Activated T-cell treated with anti-CD3 and anti-CD28 coated beads, Interleukin-2, amount 50 U/mL, for 4 hours (primary cell): ENCODE data around the gene FAXC. TPM values are rescaled to one million over a fixed set of nuclear protein-coding genes. Genes with fewer than 3 reads are reported as not detected.

Experiments
- ATAC-seq, 2 donors: fragments of 200-7000 bp; cut with Tn5 transposase; one replicate each; pipeline ENCODE4 v1.10.0; 2021
- DNase-seq: peaks from one replicate; pipeline ENCODE4 v3.0.0-alpha.2; 2020
- H3K27me3 Mint-ChIP-seq: one replicate; pipeline ENCODE4 v1.8.0; 2021; ENCODE audit warnings: low read depth, mixed read lengths
- H3K36me3 Mint-ChIP-seq: one replicate; pipeline ENCODE4 v1.8.0; 2022; ENCODE audit warnings: mixed read lengths; ENCODE audit not compliant: insufficient read depth
- H3K4me1 Mint-ChIP-seq: one replicate; pipeline ENCODE4 v1.8.0; 2021; ENCODE audit warnings: low read depth, mixed read lengths
- H3K4me3 Mint-ChIP-seq: one replicate; pipeline ENCODE4 v1.8.0; 2021; ENCODE audit warnings: mild to moderate bottlenecking, moderate library complexity, mixed read lengths
- H3K9me3 Mint-ChIP-seq: one replicate; pipeline ENCODE4 v1.8.0; 2021; ENCODE audit warnings: mixed read lengths
- total RNA-seq, 3 donors: library from RNA; stranded (reverse); gene quantifications; one replicate each; pipeline ENCODE4 v1.2.1, GENCODE V29; 2021

FAXC gene
- total RNA-seq, 3 donors from 2014 or later: not detected

DNA sequence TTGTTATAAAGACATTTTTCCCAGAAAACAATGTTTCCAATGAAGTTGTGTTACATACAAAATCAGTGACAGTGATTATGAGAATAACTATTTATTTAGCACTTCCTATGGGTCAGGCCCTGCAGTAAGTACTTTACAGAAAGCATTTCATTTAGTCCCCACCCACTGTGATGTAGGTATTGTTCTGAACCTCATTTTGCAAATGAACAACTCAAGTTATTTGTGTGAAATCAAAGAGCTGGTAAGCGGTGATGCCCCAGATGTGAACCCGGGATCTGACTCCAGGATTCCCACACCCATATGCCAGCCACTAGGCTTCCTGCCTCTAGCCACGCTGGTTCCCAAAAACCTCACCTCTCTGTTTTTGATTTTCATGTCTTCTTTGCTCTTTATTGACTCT, 30.9 kb downstream of the FAXC start:
- ATAC-seq (no peak), DNase-seq (no peak)
- Mint-ChIP-seq H3K4me1 (no peaks in the 10 kb centered on the region), H3K4me3 (no peak overlapping the region), H3K27me3 (peaks cover 26% of the 10 kb centered on the region), H3K36me3 (no peaks in the 10 kb centered on the region), H3K9me3 (no peaks in the 10 kb centered on the region)

DNA sequence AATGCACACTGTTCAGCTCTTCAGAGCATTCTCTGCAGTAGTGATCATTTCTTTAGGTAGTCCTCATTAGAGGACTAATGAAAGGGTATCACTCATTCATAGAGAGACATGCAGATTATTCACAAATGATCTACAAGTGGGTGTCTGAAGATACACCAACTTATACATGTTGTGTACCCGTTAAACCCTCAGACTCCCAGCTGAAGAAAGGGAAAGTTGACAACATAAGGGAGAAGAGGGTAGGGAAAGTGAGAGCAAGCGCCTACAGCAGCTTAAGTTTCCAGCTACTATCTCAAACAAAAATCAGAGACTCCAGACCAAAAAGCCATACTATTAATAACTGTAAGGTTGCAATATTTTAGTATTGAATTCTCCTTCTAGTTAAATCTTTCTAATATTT, 37.1 kb downstream of the FAXC start:
- no peaks in the 10 kb centered on the region for H3K4me1 Mint-ChIP-seq
- peaks cover 13% of the 10 kb centered on the region for H3K27me3 Mint-ChIP-seq
- no peak overlapping the region for H3K4me3 Mint-ChIP-seq
- no peak for DNase-seq
- no peaks in the 10 kb centered on the region for H3K9me3 Mint-ChIP-seq
- no peak for ATAC-seq
- no peaks in the 10 kb centered on the region for H3K36me3 Mint-ChIP-seq

DNA sequence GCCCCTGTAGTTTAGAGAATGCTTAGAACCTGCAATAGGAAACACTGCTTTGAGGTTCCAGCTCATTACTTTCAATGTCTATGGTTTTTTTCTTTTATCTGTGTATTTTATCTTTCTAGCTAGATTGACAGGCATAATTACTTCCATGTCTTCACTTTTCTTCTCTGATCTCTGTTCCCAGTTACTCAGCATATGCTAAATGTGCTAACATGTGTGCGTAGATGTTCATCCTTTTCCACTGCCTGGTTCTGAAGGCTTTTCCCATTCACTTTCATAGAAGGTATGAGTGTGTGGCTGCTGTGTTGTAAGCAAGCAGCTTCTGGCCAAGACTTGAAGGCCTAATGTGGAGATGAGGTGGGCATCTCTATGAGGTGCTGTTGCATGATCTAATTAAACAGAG, 38.9 kb downstream of the FAXC start:
- no peaks in the 10 kb centered on the region for H3K9me3 Mint-ChIP-seq
- no peak overlapping the region for H3K4me3 Mint-ChIP-seq
- no peaks in the 10 kb centered on the region for H3K36me3 Mint-ChIP-seq
- ATAC-seq (no peak), DNase-seq (no peak)
- H3K4me1 Mint-ChIP-seq: no peaks in the 10 kb centered on the region
- peaks cover 12% of the 10 kb centered on the region for H3K27me3 Mint-ChIP-seq

DNA sequence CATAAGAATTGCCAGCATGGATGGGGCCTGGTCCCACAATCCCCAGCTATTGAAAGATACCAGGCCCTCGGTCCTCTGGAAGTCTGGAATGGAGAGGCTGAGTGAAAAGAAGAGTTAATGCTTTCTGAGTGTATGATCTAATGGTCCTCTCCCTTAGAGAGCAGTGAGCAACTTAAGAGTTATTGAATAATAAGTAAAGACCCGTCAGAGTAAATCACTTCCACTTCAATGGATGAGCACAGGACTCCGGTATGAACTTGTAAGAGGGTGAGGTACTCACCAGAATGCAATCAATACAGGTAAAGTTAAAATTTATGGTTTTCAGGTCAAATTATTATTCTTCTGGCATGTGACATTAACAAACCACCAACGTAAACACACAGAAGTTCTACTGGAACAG, 39.9 kb downstream of the FAXC start:
- H3K4me1 Mint-ChIP-seq: no peaks in the 10 kb centered on the region
- no peaks in the 10 kb centered on the region for H3K9me3 Mint-ChIP-seq
- ATAC-seq (no peak), DNase-seq (no peak)
- no peak overlapping the region for H3K4me3 Mint-ChIP-seq
- H3K36me3 Mint-ChIP-seq: no peaks in the 10 kb centered on the region
- peaks cover 11% of the 10 kb centered on the region for H3K27me3 Mint-ChIP-seq

DNA sequence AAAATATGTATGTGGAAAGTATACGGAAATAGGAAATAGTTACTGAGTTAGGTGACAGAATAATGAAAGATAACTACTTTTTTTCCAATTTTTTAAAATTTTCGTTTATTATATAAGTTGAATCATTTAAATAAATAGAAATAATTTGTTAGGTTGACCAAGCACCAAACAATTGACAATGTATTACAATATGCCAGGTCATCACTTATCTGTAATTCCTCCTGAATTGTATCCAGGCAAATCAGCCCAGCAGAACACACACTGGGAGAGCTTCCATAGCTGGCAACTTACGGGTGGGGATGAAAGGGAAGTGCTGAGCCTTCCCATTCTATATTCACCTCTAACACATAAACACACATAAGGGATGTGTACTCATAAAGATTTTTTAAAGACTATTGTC, 40.7 kb downstream of the FAXC start:
- no peaks in the 10 kb centered on the region for H3K36me3 Mint-ChIP-seq

DNA sequence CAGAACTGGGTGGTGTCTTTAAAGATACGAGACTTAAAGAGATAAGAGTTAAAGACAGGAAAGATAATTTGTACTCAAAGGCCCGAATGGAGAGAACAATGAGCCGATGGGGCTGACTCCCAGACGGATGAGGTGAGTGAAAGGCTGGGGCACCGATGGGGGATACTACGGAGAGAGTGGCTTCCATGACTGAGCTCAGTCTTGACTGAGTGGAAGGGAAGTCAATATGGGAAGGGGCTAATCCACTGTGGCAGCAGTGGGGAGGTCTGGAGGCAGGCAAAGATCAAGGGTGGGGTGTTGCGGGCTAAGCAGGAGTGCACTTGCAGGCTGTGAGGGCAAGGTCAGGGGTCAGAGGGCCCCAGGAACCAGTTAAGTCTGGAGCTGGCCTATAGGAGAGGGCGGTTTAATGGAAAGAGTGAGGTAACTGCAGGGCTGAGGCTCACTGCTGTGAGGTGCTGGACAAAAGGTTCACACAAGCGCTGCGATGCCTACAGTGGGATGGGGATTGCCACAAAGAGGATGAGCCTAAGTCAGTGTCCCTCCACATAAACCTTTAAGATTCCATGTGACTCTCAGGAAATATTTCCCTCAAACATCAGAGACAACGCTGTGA, 42.1 kb downstream of the FAXC start:
- Mint-ChIP-seq H3K4me3 (no peak overlapping the region), H3K36me3 (no peaks in the 10 kb centered on the region), H3K27me3 (peaks cover 6% of the 10 kb centered on the region), H3K9me3 (no peaks in the 10 kb centered on the region), H3K4me1 (no peaks in the 10 kb centered on the region)
- no peak for ATAC-seq
- DNase-seq: no peak

More for the DNA sequence above, 40.7 kb downstream of the FAXC start:
- no peak for DNase-seq
- no peaks in the 10 kb centered on the region for H3K9me3 Mint-ChIP-seq
- no peak overlapping the region for H3K4me3 Mint-ChIP-seq
- no peaks in the 10 kb centered on the region for H3K4me1 Mint-ChIP-seq
- no peak for ATAC-seq
- peaks cover 6% of the 10 kb centered on the region for H3K27me3 Mint-ChIP-seq

DNA sequence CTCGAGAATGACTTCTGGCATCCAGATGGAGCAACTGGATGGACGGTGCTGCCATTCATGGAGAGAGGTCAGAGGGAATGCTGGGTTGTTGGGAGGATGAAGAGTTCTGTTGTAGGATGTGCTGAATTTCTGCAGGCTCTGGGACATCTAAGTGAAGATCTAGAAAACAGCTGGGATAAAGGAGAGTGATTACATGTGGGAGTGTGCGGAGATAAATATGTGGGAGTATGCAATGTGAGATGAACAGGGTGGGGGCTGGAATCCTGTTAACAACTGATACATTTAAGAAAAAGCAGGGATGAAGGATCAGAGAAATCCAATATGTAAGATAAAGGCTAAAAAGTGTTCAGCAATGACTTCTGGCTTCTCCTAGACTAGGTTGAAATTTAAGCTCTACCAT, 43.1 kb downstream of the FAXC start:
- ATAC-seq (no peak), DNase-seq (no peak)
- Mint-ChIP-seq H3K9me3 (no peaks in the 10 kb centered on the region), H3K4me3 (no peak overlapping the region), H3K27me3 (peaks cover 6% of the 10 kb centered on the region), H3K4me1 (no peaks in the 10 kb centered on the region), H3K36me3 (no peaks in the 10 kb centered on the region)

DNA sequence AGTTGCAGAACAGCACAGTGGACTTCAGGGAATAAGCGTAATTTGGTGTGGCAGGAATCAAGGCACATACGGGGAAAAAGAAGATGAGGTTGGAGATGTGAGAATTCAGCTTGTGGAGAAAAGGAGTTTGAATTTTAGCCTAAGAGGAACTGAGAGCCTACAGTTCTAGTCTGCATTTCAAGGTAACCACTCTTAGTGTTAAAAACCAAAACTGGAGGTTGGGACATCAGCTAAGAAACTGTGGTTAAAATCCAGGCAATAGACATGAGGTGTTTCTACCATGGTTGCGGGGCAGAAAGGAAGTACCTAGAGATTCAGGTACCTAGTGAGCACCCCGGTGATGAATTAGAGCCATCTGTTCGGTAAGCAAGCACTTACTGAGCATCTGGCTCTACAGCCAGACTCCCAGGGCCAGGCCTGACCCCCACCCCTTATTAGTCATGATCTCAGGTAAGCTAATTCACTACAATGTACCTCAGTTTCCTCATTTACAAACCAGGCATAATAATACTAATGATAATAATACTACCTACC, 44.4 kb downstream of the FAXC start:
- H3K4me1 Mint-ChIP-seq: no peaks in the 10 kb centered on the region
- H3K4me3 Mint-ChIP-seq: no peak overlapping the region
- no peak for DNase-seq
- no peak for ATAC-seq
- peaks cover 6% of the 10 kb centered on the region for H3K27me3 Mint-ChIP-seq
- H3K9me3 Mint-ChIP-seq: no peaks in the 10 kb centered on the region
- no peaks in the 10 kb centered on the region for H3K36me3 Mint-ChIP-seq

DNA sequence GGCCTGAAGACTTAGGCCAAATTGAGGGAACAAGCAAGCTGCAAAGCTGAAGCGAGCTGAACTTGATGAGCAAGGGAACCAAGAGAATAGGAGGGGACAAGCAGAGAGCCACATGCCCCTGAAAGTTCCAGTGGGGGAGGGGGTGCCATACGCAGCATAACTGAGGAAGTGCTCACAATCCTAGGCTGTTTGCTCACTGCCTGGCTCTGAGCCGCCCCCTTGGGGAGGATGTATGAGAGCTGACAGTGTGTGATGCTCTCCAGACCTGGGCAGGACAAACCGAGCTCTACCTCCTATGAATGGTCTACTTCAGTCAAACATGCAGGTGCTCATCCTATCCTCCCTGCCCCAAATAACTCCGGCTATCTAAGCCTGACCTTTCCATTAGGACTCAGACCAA, 52.1 kb downstream of the FAXC start:
- no peaks in the 10 kb centered on the region for H3K36me3 Mint-ChIP-seq
- peaks cover 5% of the 10 kb centered on the region for H3K27me3 Mint-ChIP-seq
- ATAC-seq: no peak

DNA sequence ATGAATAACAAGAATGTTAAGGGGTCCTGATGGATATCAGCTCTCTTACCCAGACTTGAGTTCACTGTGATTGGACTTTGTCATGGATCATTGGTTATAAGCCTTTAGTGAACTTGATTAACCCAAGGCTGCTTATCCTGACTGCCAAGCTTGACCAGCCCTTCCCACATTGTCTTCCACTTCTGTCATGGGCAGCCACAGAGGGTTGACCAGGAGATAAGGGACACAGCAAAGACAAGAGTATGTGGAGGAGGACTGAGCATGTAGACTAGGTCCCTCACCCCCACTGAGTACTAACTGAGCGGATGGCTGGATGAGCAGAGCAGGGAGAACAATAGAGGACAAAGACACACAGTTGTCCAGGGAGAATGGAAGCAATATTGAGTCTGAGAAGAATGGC, 52.5 kb downstream of the FAXC start:
- no peaks in the 10 kb centered on the region for H3K9me3 Mint-ChIP-seq
- no peak for DNase-seq
- peaks cover 8% of the 10 kb centered on the region for H3K27me3 Mint-ChIP-seq
- H3K4me1 Mint-ChIP-seq: no peaks in the 10 kb centered on the region
- no peak for ATAC-seq
- H3K4me3 Mint-ChIP-seq: no peak overlapping the region
- no peaks in the 10 kb centered on the region for H3K36me3 Mint-ChIP-seq

More for the DNA sequence above, 52.1 kb downstream of the FAXC start:
- H3K4me3 Mint-ChIP-seq: no peak overlapping the region
- H3K4me1 Mint-ChIP-seq: no peaks in the 10 kb centered on the region
- no peaks in the 10 kb centered on the region for H3K9me3 Mint-ChIP-seq
- DNase-seq: no peak

DNA sequence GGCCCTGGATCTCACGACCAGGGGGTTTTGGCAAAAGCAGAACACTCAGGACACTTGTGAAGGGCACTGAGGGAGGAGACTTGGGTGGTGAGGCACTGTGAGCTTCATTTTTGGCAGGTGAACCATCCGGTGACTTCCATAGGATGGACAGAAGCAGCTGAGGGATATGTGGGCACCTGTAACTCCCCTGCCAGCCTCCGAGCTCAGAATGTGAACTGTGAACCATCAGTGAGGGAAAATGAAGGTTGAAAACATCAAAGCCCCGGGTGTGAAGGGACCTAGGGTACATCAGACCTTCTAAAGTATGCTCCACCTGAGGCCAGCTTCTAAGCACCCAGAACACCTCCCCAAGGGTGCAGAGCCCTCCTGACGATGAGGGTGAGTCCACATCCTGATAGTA, 53.2 kb downstream of the FAXC start:
- Mint-ChIP-seq H3K4me1 (no peaks in the 10 kb centered on the region), H3K36me3 (no peaks in the 10 kb centered on the region), H3K9me3 (no peaks in the 10 kb centered on the region), H3K27me3 (peaks cover 8% of the 10 kb centered on the region), H3K4me3 (no peak overlapping the region)
- ATAC-seq (no peak), DNase-seq (no peak)

DNA sequence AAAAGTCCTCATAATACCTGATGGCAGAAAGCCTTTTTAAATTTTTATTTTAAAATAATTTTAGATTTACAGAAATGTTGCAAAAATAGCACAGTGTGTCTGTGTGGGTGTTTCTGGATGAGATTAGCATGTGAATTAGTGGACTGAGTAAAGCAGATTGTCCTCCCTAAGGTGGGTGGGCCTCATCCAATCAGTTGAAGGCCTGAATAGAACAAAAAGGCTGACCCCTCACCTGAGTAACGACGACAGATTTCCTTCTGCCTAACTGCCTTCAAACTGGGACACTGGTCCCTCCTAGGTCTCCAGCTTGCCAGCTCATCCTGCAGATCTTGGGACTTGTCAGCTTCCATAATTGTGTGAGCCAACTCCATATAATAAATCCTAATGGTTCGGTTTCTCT, 54.2 kb downstream of the FAXC start:
- no peak overlapping the region for H3K4me3 Mint-ChIP-seq
- H3K27me3 Mint-ChIP-seq: peaks cover 11% of the 10 kb centered on the region
- H3K9me3 Mint-ChIP-seq: no peaks in the 10 kb centered on the region
- no peaks in the 10 kb centered on the region for H3K36me3 Mint-ChIP-seq
- H3K4me1 Mint-ChIP-seq: no peaks in the 10 kb centered on the region
- ATAC-seq (no peak), DNase-seq (no peak)

DNA sequence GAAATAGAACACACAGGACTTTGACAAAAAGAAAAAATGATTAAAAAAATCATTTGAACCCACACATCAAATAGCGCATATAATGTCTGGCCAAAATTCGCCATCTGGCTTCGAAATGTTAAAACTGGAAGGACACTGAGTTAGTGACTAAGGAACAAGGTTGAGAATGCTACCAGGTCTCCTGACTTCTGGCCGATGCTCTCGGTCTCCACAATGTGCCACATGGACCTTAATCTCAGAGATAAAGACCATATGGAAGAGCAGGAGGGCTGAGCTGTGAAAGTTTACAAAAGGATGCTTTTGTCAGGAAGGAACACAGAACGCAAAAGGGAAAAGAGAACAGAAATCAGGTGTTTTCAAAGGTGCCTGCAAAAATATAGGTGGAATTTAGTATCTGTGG, 54.7 kb downstream of the FAXC start:
- ATAC-seq: no peak
- H3K9me3 Mint-ChIP-seq: no peaks in the 10 kb centered on the region
- H3K4me3 Mint-ChIP-seq: no peak overlapping the region
- H3K4me1 Mint-ChIP-seq: no peaks in the 10 kb centered on the region
- peaks cover 9% of the 10 kb centered on the region for H3K27me3 Mint-ChIP-seq
- no peak for DNase-seq
- H3K36me3 Mint-ChIP-seq: no peaks in the 10 kb centered on the region

DNA sequence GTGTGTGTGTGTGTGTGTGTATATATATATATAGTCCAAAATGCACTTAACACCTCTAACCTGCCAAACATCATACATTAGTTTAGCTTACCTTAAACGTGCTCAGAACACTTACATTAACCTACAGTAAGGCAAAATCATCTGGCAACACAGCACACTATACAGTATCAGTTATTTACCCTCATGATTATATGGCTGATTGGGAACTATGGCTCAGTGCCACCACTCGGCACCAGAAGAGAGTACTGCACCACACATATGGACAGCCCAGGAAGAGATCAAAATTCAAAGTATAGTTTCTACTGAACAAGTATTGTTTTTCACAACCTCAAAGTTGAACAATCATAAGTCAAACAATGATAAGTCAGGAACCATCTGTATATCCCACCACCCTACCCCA, 59.8 kb downstream of the FAXC start:
- Mint-ChIP-seq H3K9me3 (no peaks in the 10 kb centered on the region), H3K4me1 (no peaks in the 10 kb centered on the region), H3K36me3 (no peaks in the 10 kb centered on the region), H3K4me3 (no peak overlapping the region), H3K27me3 (peaks cover 11% of the 10 kb centered on the region)
- ATAC-seq (no peak), DNase-seq (no peak)

DNA sequence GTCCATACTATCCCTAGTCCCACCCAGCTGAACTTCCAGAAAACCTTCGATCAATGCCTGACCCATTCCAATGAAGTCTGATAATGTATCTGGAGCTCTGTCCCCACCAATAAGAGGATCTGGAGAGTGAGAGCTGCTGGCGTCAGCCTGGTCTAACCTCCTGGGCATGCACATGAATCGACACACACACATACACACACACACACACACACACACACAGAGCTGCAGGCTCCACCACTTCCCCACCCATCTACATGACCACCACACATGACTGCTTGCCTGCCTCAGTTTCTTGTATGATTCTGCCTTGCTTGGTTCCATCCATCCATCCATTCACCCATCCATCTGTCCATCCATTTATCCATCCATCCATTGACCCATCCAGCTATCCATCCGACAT, 60.8 kb downstream of the FAXC start:
- no peaks in the 10 kb centered on the region for H3K9me3 Mint-ChIP-seq
- DNase-seq (no peak), ATAC-seq (no peak)
- H3K4me3 Mint-ChIP-seq: no peak overlapping the region
- H3K4me1 Mint-ChIP-seq: no peaks in the 10 kb centered on the region
- H3K36me3 Mint-ChIP-seq: no peaks in the 10 kb centered on the region
- peaks cover 14% of the 10 kb centered on the region for H3K27me3 Mint-ChIP-seq

DNA sequence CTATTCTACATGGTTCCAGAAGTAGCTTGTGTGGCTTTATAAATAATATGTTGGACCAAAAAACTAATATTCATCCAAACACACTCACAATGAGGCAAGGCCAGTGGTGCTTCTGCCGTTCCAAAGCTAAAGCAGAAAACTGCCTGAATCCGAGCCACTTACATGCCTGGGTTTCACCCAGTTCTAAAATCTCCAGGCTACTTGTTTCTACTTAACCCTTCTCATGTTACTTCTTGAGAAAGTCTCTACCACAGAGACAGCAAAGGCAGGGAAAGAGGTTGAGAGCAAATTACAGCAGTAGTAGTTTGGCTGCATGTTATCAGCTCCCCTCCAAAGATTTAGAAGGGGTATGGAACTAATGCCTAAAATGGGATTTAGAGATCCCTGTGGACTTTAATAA, 62.0 kb downstream of the FAXC start:
- no peak for ATAC-seq
- H3K4me3 Mint-ChIP-seq: no peak overlapping the region
- DNase-seq: no peak
- H3K27me3 Mint-ChIP-seq: peaks cover 11% of the 10 kb centered on the region
- no peaks in the 10 kb centered on the region for H3K9me3 Mint-ChIP-seq
- H3K4me1 Mint-ChIP-seq: no peaks in the 10 kb centered on the region
- no peaks in the 10 kb centered on the region for H3K36me3 Mint-ChIP-seq
